ENCODE results near the gene RARRES2. TPM values are rescaled to one million over a fixed set of nuclear protein-coding genes. Genes with fewer than 3 reads are reported as not detected.
"Not testable (repeated sequence)": the region's sequence is repeated elsewhere in the genome, so short reads cannot be mapped to it uniquely, and the experiment has no call there.

The RARRES2 gene
- total RNA-seq, 6 donors from 2014 or later = 54.2 to 303 (median 160) TPM

- no peak for TF ChIP-seq POLR2A (IDR thresholded peaks at IDR 0.05)
- TF ChIP-seq POLR2AphosphoS5 (IDR thresholded peaks at IDR 0.05) = no peak
- TF ChIP-seq EP300 (IDR thresholded peaks at IDR 0.05) = no peak
- no peaks in the 10 kb centered on the region for H3K27me3 ChIP-seq
- no peaks in the 10 kb centered on the region for H3K9me3 ChIP-seq
- H3K27ac ChIP-seq = no peak overlapping the region
- DNase-seq (no peak), ATAC-seq (ENCODE audit: low FRiP score in 2 of 2) (no peak)
- 94 to 97% methylated on average over 5 of the region's 5 CpGs for WGBS, 2 donors
- no peaks in the 10 kb centered on the region for H3K4me1 ChIP-seq
- no peak overlapping the region for H3K4me3 ChIP-seq
- H3K36me3 ChIP-seq = no peaks in the 10 kb centered on the region
These were observed 26.7 kb downstream of the RARRES2 start for GRCh38 chr7:150314639-150315239.

- H3K4me3 ChIP-seq = no peak overlapping the region
- H3K27me3 ChIP-seq = no peaks in the 10 kb centered on the region
- TF ChIP-seq POLR2A (IDR thresholded peaks at IDR 0.05) (no peak), EP300 (IDR thresholded peaks at IDR 0.05) (no peak), POLR2AphosphoS5 (IDR thresholded peaks at IDR 0.05) (no peak), CTCF (IDR thresholded peaks at IDR 0.05) (no peak)
- no peak overlapping the region for H3K27ac ChIP-seq
- no peaks in the 10 kb centered on the region for H3K9me3 ChIP-seq
- WGBS, 2 donors = 94 to 97% methylated on average over 4 to 6 of the region's 6 CpGs
- H3K4me1 ChIP-seq = no peaks in the 10 kb centered on the region
- ATAC-seq (ENCODE audit: low FRiP score in 2 of 2) = no peak
- H3K36me3 ChIP-seq = no peaks in the 10 kb centered on the region
- DNase-seq = no peak
These were observed 27.6 kb downstream of the RARRES2 start for GRCh38 chr7:150313870-150314269.

DNA sequence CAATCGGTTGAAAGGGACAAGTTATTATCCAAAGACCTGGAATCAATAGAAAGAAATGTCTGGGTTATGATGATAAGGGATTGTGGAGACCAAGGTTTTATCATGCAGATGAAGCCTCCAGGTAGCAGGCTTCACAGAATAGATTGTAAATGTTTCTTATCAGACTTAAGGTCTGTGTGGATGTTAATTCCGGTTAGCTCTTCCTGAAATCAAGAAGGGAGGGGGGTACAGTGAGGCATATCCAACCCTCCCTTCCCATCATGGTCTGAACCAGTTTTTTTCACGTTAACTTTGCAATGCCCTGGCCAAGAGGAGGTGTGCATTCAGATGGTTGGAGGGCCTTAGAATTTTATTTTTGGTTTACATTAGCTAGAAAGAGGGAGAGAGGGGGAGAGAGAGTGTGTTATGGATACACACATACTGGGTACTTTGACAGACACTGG, 28.0 kb downstream of the RARRES2 start:
- WGBS, 2 donors = 76 to 87% methylated on average over 3 of the region's 3 CpGs
- Histone ChIP-seq H3K9me3 (no peaks in the 10 kb centered on the region), H3K4me3 (no peak overlapping the region), H3K27me3 (no peaks in the 10 kb centered on the region), H3K4me1 (no peaks in the 10 kb centered on the region), H3K36me3 (no peaks in the 10 kb centered on the region), H3K27ac (no peak overlapping the region)
- TF ChIP-seq EP300 (IDR thresholded peaks at IDR 0.05) = no peak
- ATAC-seq (ENCODE audit: low FRiP score in 2 of 2) (no peak), DNase-seq (no peak)

DNA sequence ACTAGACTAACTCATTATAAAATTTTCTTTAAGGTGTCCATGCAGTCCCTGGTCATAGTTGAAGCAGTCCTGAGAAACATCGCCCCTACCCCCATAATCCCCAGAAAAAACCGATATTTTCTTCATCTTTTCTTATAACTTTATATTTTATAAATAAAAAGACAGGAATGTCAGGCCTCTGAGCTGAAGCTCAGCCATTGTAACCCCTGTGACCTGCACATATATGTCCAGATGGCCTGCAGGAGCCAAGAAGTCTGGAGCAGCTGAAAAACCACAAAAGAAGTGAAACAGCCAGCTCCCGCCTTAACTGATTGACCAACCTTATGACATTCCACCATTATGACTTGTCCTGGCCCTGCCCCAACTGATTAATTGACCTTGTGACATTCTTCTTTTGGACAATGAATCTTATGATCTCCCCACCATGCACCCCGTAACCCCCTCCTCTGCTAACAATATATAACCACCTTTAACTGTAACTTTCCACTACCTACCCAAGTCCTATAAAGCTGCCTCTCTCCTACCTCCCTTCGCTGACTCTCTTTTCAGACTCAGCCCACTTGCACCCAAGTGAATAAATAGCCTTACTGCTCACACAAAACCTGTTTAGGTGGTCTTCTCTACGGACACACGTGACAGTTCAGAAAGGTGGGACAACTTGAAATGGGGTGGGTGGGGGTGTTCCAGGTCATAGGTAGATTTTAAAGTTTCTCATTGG, 28.6 kb downstream of the RARRES2 start:
- not testable (repeated sequence) for H3K27me3 ChIP-seq; H3K36me3 ChIP-seq; DNase-seq; H3K4me1 ChIP-seq; ATAC-seq (ENCODE audit: low FRiP score in 2 of 2); H3K4me3 ChIP-seq; H3K27ac ChIP-seq; H3K9me3 ChIP-seq
- 81 to 85% methylated on average over 7 of the region's 7 CpGs for WGBS, 2 donors

DNA sequence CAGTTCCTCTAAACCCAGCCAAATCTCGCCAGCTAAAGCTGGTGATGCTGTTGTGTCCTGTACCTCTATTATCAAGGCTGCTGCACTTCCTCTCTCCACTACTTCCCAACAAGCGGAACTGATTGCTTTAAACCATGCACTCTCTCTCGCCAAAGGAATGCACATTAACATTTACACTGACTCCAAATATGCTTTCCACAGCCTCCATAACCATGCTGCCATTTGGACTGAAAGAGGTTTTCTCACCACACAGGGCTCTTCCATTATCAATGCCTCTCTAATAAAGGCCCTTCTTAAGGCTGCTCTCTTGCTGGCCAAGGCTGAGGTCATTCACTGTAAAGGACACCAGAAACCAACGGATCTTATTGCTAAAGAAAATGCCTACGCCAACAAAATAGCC, 29.7 kb downstream of the RARRES2 start:
- Histone ChIP-seq H3K27me3 (no peaks in the 10 kb centered on the region), H3K36me3 (no peaks in the 10 kb centered on the region), H3K9me3 (no peaks in the 10 kb centered on the region), H3K4me3 (no peak overlapping the region), H3K27ac (no peak overlapping the region), H3K4me1 (no peaks in the 10 kb centered on the region)
- ATAC-seq (ENCODE audit: low FRiP score in 2 of 2) = no peak
- DNase-seq = no peak
- no peak for TF ChIP-seq POLR2AphosphoS5 (IDR thresholded peaks at IDR 0.05)
- TF ChIP-seq EP300 (IDR thresholded peaks at IDR 0.05) = no peak
- TF ChIP-seq POLR2A (IDR thresholded peaks at IDR 0.05) = no peak
- TF ChIP-seq CTCF (IDR thresholded peaks at IDR 0.05) = no peak
- WGBS, 2 donors = 76 to 86% methylated on average over 5 of the region's 5 CpGs

DNA sequence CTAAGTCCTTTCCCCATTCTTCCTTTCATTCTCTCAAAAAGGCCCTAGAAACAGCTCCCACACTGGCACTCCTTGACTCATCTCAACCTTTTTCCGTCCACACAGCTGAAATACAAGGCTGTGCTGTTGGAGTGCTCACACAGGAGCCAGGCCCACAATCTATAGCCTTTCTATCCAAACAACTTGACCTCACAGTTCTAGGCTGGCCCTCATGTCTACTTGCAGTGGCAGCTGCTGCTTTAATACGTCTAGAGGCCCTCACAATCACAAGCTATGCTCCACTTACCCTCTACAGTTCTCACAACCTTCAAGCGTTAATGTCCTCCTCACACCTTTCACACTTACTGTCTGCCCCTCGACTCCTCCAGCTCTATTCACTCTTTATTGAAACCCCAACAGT, 30.3 kb downstream of the RARRES2 start:
- Histone ChIP-seq H3K27me3 (no peaks in the 10 kb centered on the region), H3K27ac (no peak overlapping the region), H3K9me3 (no peaks in the 10 kb centered on the region), H3K4me3 (no peak overlapping the region), H3K4me1 (no peaks in the 10 kb centered on the region), H3K36me3 (no peaks in the 10 kb centered on the region)
- WGBS, 2 donors = 90 to 96% methylated on average over 4 of the region's 4 CpGs
- no peak for TF ChIP-seq POLR2AphosphoS5 (IDR thresholded peaks at IDR 0.05)
- DNase-seq (no peak), ATAC-seq (ENCODE audit: low FRiP score in 2 of 2) (no peak)

DNA sequence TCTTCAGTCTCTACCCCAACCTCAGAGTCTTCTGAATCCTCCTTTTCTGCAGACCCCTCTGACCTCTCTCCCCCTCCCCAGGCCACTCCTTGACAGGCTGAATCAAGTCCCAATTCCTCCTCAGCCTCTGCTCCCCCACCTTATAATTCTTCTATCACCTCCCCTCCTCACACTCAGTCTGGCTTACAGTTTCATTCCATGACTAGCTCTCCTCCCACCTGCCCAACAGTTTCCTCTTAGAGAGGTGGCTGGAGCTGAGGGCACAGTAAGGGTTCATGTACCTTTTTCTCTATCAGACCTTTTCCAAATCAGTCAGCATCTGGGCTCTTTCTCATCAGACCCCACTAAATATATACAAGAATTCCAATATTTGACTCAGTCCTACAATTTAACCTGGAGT, 32.9 kb downstream of the RARRES2 start:
- H3K4me1 ChIP-seq = peaks cover 0 to 5% (median 2%) of the 10 kb centered on the region in 4 donors
- peak overlapping the region in 3 of 4 donors; percentile 15 to 32 (median 25) for H3K4me3 ChIP-seq
- no peaks in the 10 kb centered on the region for H3K9me3 ChIP-seq
- TF ChIP-seq EP300 (IDR thresholded peaks at IDR 0.05) (no peak), CTCF (IDR thresholded peaks at IDR 0.05) (no peak), POLR2AphosphoS5 (IDR thresholded peaks at IDR 0.05) (no peak), POLR2A (IDR thresholded peaks at IDR 0.05) (no peak)
- no peak for ATAC-seq (ENCODE audit: low FRiP score in 2 of 2)
- H3K36me3 ChIP-seq = no peaks in the 10 kb centered on the region
- H3K27me3 ChIP-seq = no peaks in the 10 kb centered on the region
- no peak for DNase-seq
- H3K27ac ChIP-seq = peak overlapping the region in 3 of 4 donors; percentile 49 to 69 (median 61)

All from upper lobe of left lung (tissue), 6 donors.